SK-N-SH (cell line): Measurements from ENCODE around the gene THUMPD2. TPM values are rescaled to one million over a fixed set of nuclear protein-coding genes. Genes with fewer than 3 reads are reported as not detected.

Source experiments
- CTCF ChIA-PET: fragments of 300-600, 350-600 bp; formaldehyde crosslinking; extraction: SDS; loops from one replicate; lab custom pipeline; 2021; lab: Yijun Ruan, JAX
- POLR2A ChIA-PET: fragments of 350-600 bp; sonication (Branson Sonifier 250); formaldehyde crosslinking; extraction: SDS; loops from one replicate; lab custom pipeline; 2020; ENCODE audit warnings: antibody characterized with exemption, inconsistent platforms; lab: Yijun Ruan, JAX
- DNase-seq: peaks from one replicate; pipeline ENCODE4 v3.0.0; 2012
- H2AFZ ChIP-seq: fragments of 200-600 bp; sonication (generic); 2 replicates; pipeline ENCODE4 v1.8.1; 2016; ENCODE audit warnings: antibody characterized with exemption, mild to moderate bottlenecking, low read depth
- H3F3A ChIP-seq: fragments of 200-600 bp; sonication (generic); replicated peaks from 2 replicates; pipeline ENCODE3; 2016; ENCODE audit warnings: antibody characterized with exemption, mild to moderate bottlenecking; ENCODE audit not compliant: insufficient read depth
- H3K27ac ChIP-seq, 2 experiments: fragments of 200-500 bp in 1 of 2; fragments of 200-600 bp in 1 of 2; sonication (Bioruptor generic) in 1 of 2; sonication (generic), shearing (Covaris generic) in 1 of 2; 2 replicates each; pipeline versions ENCODE4 v1.5.1 to v1.6.1; 2014 to 2016; ENCODE audit warnings: low read depth in 2 of 2, inconsistent platforms in 1 of 2, low read length in 1 of 2, mild to moderate bottlenecking in 1 of 2, mixed read lengths in 1 of 2
- H3K27me3 ChIP-seq: fragments of 200-600 bp; sonication (generic), shearing (Covaris generic); 2 replicates; pipeline ENCODE4 v1.6.1; 2016; ENCODE audit warnings: mixed run types; ENCODE audit not compliant: insufficient read depth
- H3K36me3 ChIP-seq, 2 experiments: fragments of 200-500 bp in 1 of 2; fragments of 200-600 bp in 1 of 2; sonication (Bioruptor generic) in 1 of 2; sonication (generic) in 1 of 2; replicated peaks in 1 of 2; 2 replicates each; pipeline versions ENCODE3 to v1.5.1; 2014 to 2016; ENCODE audit warnings: low read length in 1 of 2, mild to moderate bottlenecking in 1 of 2; ENCODE audit not compliant: insufficient read depth in 2 of 2, control insufficient read depth in 1 of 2
- H3K4me1 ChIP-seq, 2 experiments: fragments of 200-500 bp in 1 of 2; fragments of 200-600 bp in 1 of 2; sonication (Bioruptor generic) in 1 of 2; sonication (generic), shearing (Covaris generic) in 1 of 2; 2 replicates each; pipeline versions ENCODE4 v1.5.1 to v1.6.1; 2014 to 2016; ENCODE audit warnings: low read depth in 1 of 2, low read length in 1 of 2, mixed run types in 1 of 2; ENCODE audit not compliant: insufficient read depth in 2 of 2, control insufficient read depth in 1 of 2
- H3K4me2 ChIP-seq: fragments of 200-600 bp; sonication (generic), shearing (Covaris generic); 2 replicates; pipeline ENCODE4 v1.6.1; 2017; ENCODE audit warnings: mixed run types
- H3K4me3 ChIP-seq, 2 experiments: fragments of 200-500 bp in 1 of 2; fragments of 200-600 bp in 1 of 2; sonication (Bioruptor generic) in 1 of 2; sonication (generic), shearing (Covaris generic) in 1 of 2; 2 replicates each; pipeline versions ENCODE4 v1.5.1 to v1.8.1; 2014 to 2016; ENCODE audit warnings: low read depth in 2 of 2, inconsistent platforms in 1 of 2, low read length in 1 of 2, mild to moderate bottlenecking in 1 of 2, mixed read lengths in 1 of 2, moderate library complexity in 1 of 2
- H3K79me2 ChIP-seq: fragments of 200-600 bp; sonication (generic); 2 replicates; pipeline ENCODE4 v1.8.1; 2017; ENCODE audit warnings: mild to moderate bottlenecking; ENCODE audit not compliant: insufficient read depth
- H3K9ac ChIP-seq: fragments of 200-600 bp; sonication (generic); 2 replicates; pipeline ENCODE4 v1.6.1; 2017; ENCODE audit warnings: mixed run types
- H3K9me2 ChIP-seq: fragments of 200-600 bp; sonication (generic); 2 replicates; pipeline ENCODE4 v1.6.1; 2017; ENCODE audit warnings: mixed run types
- H3K9me3 ChIP-seq: fragments of 200-600 bp; sonication (generic); 2 replicates; pipeline ENCODE4 v1.6.1; 2017; ENCODE audit warnings: mixed run types, mild to moderate bottlenecking, moderate library complexity
- H4K20me1 ChIP-seq: fragments of 200-600 bp; sonication (generic); 2 replicates; pipeline ENCODE4 v1.6.1; 2017; ENCODE audit warnings: mild to moderate bottlenecking, mixed run types; ENCODE audit not compliant: insufficient read depth
- CHD2 ChIP-seq: fragments of 150-350 bp; IDR thresholded peaks from 2 replicates; pipeline ENCODE4 v1.6.1; 2018; ENCODE audit warnings: low read length; ENCODE audit not compliant: partially characterized antibody
- ELF1 ChIP-seq: IDR thresholded peaks from 2 replicates; pipeline ENCODE4 v1.4.0; 2012
- EZH2phosphoT487 ChIP-seq: fragments of 200-600 bp; sonication (generic); IDR thresholded peaks from 2 replicates; pipeline ENCODE4 v1.6.1; 2017; ENCODE audit warnings: low read depth, mixed run types, mild to moderate bottlenecking, antibody characterized with exemption, moderate library complexity, borderline replicate concordance
- FOSL2 ChIP-seq: IDR thresholded peaks from 2 replicates; pipeline ENCODE4 v1.4.0; 2012; ENCODE audit warnings: low read depth, mild to moderate bottlenecking, moderate library complexity, borderline replicate concordance
- FOXM1 ChIP-seq: IDR thresholded peaks from 2 replicates; pipeline ENCODE4 v1.4.0; 2012; ENCODE audit warnings: low read depth, mild to moderate bottlenecking
- GABPA ChIP-seq: IDR thresholded peaks from 2 replicates; pipeline ENCODE4 v1.4.0; 2012; ENCODE audit warnings: low read depth, mild to moderate bottlenecking
- JUND ChIP-seq: IDR thresholded peaks from 2 replicates; pipeline ENCODE4 v1.4.0; 2012
- MEF2A ChIP-seq: IDR thresholded peaks from 2 replicates; pipeline ENCODE4 v1.4.0; 2012; ENCODE audit warnings: low read depth, borderline replicate concordance
- NFIC ChIP-seq: IDR thresholded peaks from 2 replicates; pipeline ENCODE4 v1.4.0; 2012; ENCODE audit warnings: borderline replicate concordance
- POLR2AphosphoS5 ChIP-seq: IDR thresholded peaks from 2 replicates; pipeline ENCODE4 v1.6.1; 2012; ENCODE audit warnings: low read depth, low read length
- RAD21 ChIP-seq: IDR thresholded peaks from 2 replicates; pipeline ENCODE4 v1.6.1; 2012; ENCODE audit warnings: mild to moderate bottlenecking, low read length
- SMC3 ChIP-seq: IDR thresholded peaks from 2 replicates; pipeline ENCODE4 v1.6.1; 2012; ENCODE audit warnings: low read depth, low read length, improper control_type of control experiment
- TAF1 ChIP-seq: IDR thresholded peaks from 2 replicates; pipeline ENCODE4 v1.6.1; 2012; ENCODE audit warnings: low read depth, mild to moderate bottlenecking, low read length, moderate library complexity, borderline replicate concordance
- TCF12 ChIP-seq: IDR thresholded peaks from 2 replicates; pipeline ENCODE4 v1.4.0; 2012
- YY1 ChIP-seq: IDR thresholded peaks from 2 replicates; pipeline ENCODE4 v1.4.0; 2012; ENCODE audit warnings: low read depth, mild to moderate bottlenecking
- WGBS: methylation state at CpG from one replicate; pipeline ENCODE4 v1.1.6; 2017; ENCODE audit warnings: low lambda C conversion rate; 5-methylcytosine and 5-hydroxymethylcytosine counted together
- polyA plus RNA-seq, 3 experiments: library from polyadenylated mRNA; depleted of rRNA; stranded (reverse); fragments of >200 nt; gene quantifications; 2 replicates each; pipeline ENCODE4 v1.2.3, GENCODE V29; 2012
- TF ChIP-seq, protein P1 (sequence below): fragments of 150-350 bp; IDR thresholded peaks from 2 replicates; pipeline ENCODE4 v1.6.1; 2016; ENCODE audit warnings: mild to moderate bottlenecking, low read depth, low read length
- TF ChIP-seq, protein P2 (sequence below): IDR thresholded peaks from 2 replicates; pipeline ENCODE4 v1.4.0; 2012; ENCODE audit warnings: low read depth, borderline replicate concordance
- TF ChIP-seq, protein P3 (sequence below): IDR thresholded peaks from 2 replicates; pipeline ENCODE4 v1.4.0; 2012; ENCODE audit warnings: low read depth, borderline replicate concordance
- TF ChIP-seq, protein P4 (sequence below): IDR thresholded peaks from 2 replicates; pipeline ENCODE4 v1.4.0; 2012; ENCODE audit warnings: low read depth

THUMPD2 gene
- polyA plus RNA-seq, 1 of the 3 experiments (the other 2 are of a cell fraction), result 5.3 TPM

DNA sequence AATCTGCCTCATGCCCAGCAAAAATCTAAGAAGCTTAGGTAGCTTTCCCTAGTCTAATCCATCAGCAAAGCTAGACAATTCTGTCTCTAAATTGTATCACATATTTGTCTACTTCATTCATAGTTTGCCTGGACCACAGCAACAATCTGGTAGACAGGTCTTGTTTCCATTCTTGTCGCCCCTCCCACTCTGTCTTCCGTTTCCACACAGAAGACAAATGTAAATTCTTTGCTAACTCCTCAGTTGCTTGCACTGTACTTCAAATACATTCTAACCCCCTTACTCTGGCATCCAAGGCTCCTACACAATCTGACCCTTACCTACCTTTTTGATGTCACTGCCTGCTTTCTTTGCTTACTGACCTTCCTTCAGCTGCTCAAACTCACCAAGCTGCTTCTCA lies 40.1 kb downstream of the THUMPD2 start:
- H3K27me3 ChIP-seq, result no peaks in the 10 kb centered on the region
- TF ChIP-seq NFIC (no peak), YY1 (no peak), FOSL2 (no peak), MEF2A (no peak), FOXM1 (no peak), POLR2AphosphoS5 (no peak), TCF12 (no peak), ELF1 (no peak), SMC3 (no peak), CHD2 (no peak)
- TF ChIP-seq, protein P1, sequence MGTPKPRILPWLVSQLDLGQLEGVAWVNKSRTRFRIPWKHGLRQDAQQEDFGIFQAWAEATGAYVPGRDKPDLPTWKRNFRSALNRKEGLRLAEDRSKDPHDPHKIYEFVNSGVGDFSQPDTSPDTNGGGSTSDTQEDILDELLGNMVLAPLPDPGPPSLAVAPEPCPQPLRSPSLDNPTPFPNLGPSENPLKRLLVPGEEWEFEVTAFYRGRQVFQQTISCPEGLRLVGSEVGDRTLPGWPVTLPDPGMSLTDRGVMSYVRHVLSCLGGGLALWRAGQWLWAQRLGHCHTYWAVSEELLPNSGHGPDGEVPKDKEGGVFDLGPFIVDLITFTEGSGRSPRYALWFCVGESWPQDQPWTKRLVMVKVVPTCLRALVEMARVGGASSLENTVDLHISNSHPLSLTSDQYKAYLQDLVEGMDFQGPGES, result no peak
- TF ChIP-seq, protein P2, sequence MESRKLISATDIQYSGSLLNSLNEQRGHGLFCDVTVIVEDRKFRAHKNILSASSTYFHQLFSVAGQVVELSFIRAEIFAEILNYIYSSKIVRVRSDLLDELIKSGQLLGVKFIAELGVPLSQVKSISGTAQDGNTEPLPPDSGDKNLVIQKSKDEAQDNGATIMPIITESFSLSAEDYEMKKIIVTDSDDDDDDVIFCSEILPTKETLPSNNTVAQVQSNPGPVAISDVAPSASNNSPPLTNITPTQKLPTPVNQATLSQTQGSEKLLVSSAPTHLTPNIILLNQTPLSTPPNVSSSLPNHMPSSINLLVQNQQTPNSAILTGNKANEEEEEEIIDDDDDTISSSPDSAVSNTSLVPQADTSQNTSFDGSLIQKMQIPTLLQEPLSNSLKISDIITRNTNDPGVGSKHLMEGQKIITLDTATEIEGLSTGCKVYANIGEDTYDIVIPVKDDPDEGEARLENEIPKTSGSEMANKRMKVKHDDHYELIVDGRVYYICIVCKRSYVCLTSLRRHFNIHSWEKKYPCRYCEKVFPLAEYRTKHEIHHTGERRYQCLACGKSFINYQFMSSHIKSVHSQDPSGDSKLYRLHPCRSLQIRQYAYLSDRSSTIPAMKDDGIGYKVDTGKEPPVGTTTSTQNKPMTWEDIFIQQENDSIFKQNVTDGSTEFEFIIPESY, result no peak
- H2AFZ ChIP-seq, result no peak overlapping the region
- no peaks in the 10 kb centered on the region for H3K9me3 ChIP-seq
- H3K9me2 ChIP-seq, result no peaks in the 10 kb centered on the region
- no peak for DNase-seq
- H3F3A ChIP-seq, result peaks cover 42% of the 10 kb centered on the region
- H3K79me2 ChIP-seq, result peaks cover 24% of the 10 kb centered on the region
- H3K4me3 ChIP-seq, result no peak overlapping the region
- no peak overlapping the region for H3K4me2 ChIP-seq
- POLR2A ChIA-PET, result no interaction called here
- peaks cover 4 to 43% of the 10 kb centered on the region in 2 experiments for H3K4me1 ChIP-seq
- H3K9ac ChIP-seq, result no peak overlapping the region
- WGBS, result 87% methylated on average over 2 of the region's 2 CpGs
- peak overlapping the region in 1 of 2 experiments; percentile 18; a peak in 3 of 4 replicates for H3K27ac ChIP-seq
- peaks cover 23 to 62% of the 10 kb centered on the region in 2 experiments for H3K36me3 ChIP-seq
- no peaks in the 10 kb centered on the region for H4K20me1 ChIP-seq
- CTCF ChIA-PET, result interaction anchor here (1.1 to 1.2 kb wide), 3 partner anchors 9 to 359 kb away, joined by 3 to 4 read pairs (median 3); no protein-coding TSS in a partner anchor

DNA sequence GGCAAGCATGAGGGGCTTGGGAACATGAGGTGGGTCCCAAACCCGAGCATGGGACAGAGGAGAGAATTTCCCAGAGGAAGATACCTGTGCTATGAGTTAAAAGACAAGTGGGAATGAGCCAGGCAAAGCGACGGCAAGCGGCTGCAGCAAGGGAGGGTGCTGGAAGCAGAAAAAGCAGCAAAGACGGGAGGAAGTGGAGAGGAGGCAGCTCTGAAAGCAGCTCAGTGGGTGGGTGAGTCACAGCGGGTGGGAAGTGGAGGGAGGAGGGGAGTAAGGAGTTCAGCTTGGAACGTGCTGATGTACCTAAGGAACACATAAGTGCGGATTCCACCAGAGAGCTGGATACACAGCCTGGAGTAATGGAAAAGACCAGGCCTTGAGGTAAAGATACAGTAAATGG lies 41.4 kb downstream of the THUMPD2 start:
- TF ChIP-seq, protein P3, sequence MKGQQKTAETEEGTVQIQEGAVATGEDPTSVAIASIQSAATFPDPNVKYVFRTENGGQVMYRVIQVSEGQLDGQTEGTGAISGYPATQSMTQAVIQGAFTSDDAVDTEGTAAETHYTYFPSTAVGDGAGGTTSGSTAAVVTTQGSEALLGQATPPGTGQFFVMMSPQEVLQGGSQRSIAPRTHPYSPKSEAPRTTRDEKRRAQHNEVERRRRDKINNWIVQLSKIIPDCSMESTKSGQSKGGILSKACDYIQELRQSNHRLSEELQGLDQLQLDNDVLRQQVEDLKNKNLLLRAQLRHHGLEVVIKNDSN, result no peak
- TF ChIP-seq GABPA, result no peak
- TF ChIP-seq, protein P4, sequence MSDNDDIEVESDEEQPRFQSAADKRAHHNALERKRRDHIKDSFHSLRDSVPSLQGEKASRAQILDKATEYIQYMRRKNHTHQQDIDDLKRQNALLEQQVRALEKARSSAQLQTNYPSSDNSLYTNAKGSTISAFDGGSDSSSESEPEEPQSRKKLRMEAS, result peak; percentile 57
- TF ChIP-seq FOSL2, result peak; percentile 89
- TF ChIP-seq JUND, result peak; percentile 76
- no peak for TF ChIP-seq RAD21
- TF ChIP-seq EZH2phosphoT487, result no peak
- peak; percentile 18; the same call in 1 of the 2 replicates for TF ChIP-seq TAF1
- H3F3A ChIP-seq, result peaks cover 29% of the 10 kb centered on the region
- ChIA-PET POLR2A (no interaction called here), CTCF (interaction anchor here (1.0 kb wide), 1 partner anchor 37 kb away, joined by 3 read pairs; no protein-coding TSS in a partner anchor)
- H4K20me1 ChIP-seq, result no peaks in the 10 kb centered on the region
- peaks cover 32% of the 10 kb centered on the region for H3K79me2 ChIP-seq
- peaks cover 4 to 33% of the 10 kb centered on the region in 2 experiments for H3K4me1 ChIP-seq
- peak overlapping the region; percentile 82 for H3K4me2 ChIP-seq
- peak overlapping the region; percentile 12 to 92; a peak in 3 of 4 replicates for H3K27ac ChIP-seq
- no peaks in the 10 kb centered on the region for H3K9me3 ChIP-seq
- no peak for DNase-seq
- H3K9me2 ChIP-seq, result no peaks in the 10 kb centered on the region
- H2AFZ ChIP-seq, result peak overlapping the region; percentile 37; the same call in 1 of the 2 replicates
- H3K27me3 ChIP-seq, result no peaks in the 10 kb centered on the region
- 52% methylated on average over 8 of the region's 8 CpGs for WGBS
- H3K9ac ChIP-seq, result peak overlapping the region; percentile 69; the same call in 1 of the 2 replicates
- peaks cover 20 to 64% of the 10 kb centered on the region in 2 experiments for H3K36me3 ChIP-seq
- H3K4me3 ChIP-seq, result peak overlapping the region; percentile 2 to 50; a peak in 3 of 4 replicates
